HFFc6 (cell line): Measurements from ENCODE around the gene ANGPTL2. TPM values are rescaled to one million over a fixed set of nuclear protein-coding genes. Genes with fewer than 3 reads are reported as not detected.

Experiments used
- DNase-seq: peaks from one replicate; pipeline ENCODE4 v3.0.0-alpha.2; 2018
- H3K27ac Mint-ChIP-seq: 2 replicates; pipeline ENCODE4 v1.8.0; 2020; ENCODE audit warnings: mild to moderate bottlenecking, mixed read lengths
- H3K27me3 Mint-ChIP-seq: 2 replicates; pipeline ENCODE4 v1.8.0; 2021; ENCODE audit warnings: mild to moderate bottlenecking, moderate library complexity, mixed read lengths; ENCODE audit not compliant: insufficient read depth
- H3K36me3 Mint-ChIP-seq: 2 replicates; pipeline ENCODE4 v1.8.0; 2021; ENCODE audit warnings: low read depth, mixed read lengths
- H3K4me1 Mint-ChIP-seq: 2 replicates; pipeline ENCODE4 v1.8.0; 2020; ENCODE audit warnings: low read depth, mixed read lengths
- H3K4me3 Mint-ChIP-seq: 2 replicates; pipeline ENCODE4 v1.8.0; 2020; ENCODE audit warnings: mild to moderate bottlenecking, moderate library complexity, mixed read lengths
- H3K9me3 Mint-ChIP-seq: 2 replicates; pipeline ENCODE4 v1.8.0; 2020; ENCODE audit warnings: mild to moderate bottlenecking, mixed read lengths
- total RNA-seq, 6 experiments: library from RNA; stranded (reverse); fragmentation: NEBNext Ultra II Directional; extraction: Animal tissue kit (Norgen Biotek cat#: 25700); gene quantifications; 2 replicates in 1 of 6; 3 replicates in 5 of 6; pipeline ENCODE4 v1.2.3, GENCODE V29; 2021
- TF ChIP-seq, protein P1 (sequence below): fragments of 200-600 bp; sonication (generic); IDR thresholded peaks from 2 replicates; pipeline ENCODE4 v1.5.0; 2021; ENCODE audit warnings: antibody characterized with exemption, mild to moderate bottlenecking

ANGPTL2 gene
- total RNA-seq, 6 experiments from 2014 or later = 15.0 to 20.9 (median 19.4) TPM

DNA sequence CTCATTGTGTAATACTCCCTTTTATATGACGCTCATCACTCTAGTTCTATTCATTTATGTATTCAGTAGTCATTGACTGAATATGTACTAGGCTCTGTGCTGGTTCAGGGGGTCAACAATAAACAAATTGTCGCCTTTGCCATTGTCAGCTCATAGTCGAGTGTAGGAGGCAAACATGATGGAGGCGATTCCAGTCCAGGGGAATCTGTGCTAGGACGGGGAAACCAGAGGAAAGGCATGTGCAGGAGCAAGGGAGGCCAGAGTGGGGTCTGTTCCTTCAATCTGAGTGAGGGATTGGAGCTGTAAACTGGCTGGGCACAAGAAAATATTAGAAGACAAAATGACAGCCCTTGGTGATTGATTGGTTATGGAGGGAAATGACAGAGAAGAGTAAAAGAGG, 83.9 kb downstream of the ANGPTL2 start:
- peaks cover 5% of the 10 kb centered on the region for H3K27me3 Mint-ChIP-seq
- H3K9me3 Mint-ChIP-seq = no peaks in the 10 kb centered on the region
- H3K27ac Mint-ChIP-seq = no peak overlapping the region
- no peaks in the 10 kb centered on the region for H3K4me1 Mint-ChIP-seq
- TF ChIP-seq, protein P1, sequence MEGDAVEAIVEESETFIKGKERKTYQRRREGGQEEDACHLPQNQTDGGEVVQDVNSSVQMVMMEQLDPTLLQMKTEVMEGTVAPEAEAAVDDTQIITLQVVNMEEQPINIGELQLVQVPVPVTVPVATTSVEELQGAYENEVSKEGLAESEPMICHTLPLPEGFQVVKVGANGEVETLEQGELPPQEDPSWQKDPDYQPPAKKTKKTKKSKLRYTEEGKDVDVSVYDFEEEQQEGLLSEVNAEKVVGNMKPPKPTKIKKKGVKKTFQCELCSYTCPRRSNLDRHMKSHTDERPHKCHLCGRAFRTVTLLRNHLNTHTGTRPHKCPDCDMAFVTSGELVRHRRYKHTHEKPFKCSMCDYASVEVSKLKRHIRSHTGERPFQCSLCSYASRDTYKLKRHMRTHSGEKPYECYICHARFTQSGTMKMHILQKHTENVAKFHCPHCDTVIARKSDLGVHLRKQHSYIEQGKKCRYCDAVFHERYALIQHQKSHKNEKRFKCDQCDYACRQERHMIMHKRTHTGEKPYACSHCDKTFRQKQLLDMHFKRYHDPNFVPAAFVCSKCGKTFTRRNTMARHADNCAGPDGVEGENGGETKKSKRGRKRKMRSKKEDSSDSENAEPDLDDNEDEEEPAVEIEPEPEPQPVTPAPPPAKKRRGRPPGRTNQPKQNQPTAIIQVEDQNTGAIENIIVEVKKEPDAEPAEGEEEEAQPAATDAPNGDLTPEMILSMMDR = no peak
- DNase-seq = no peak
- H3K4me3 Mint-ChIP-seq = no peak overlapping the region
- H3K36me3 Mint-ChIP-seq = no peaks in the 10 kb centered on the region; the same call in 1 of the 2 replicates

Other genes starting within 250 kb of the ANGPTL2 start
- 1 to 10 TPM in 4 of 6 experiments, under 1 TPM in 2; 0.68 to 1.6 (median 1.1) TPM for gene RALGPS1, start 207.9 kb downstream of the ANGPTL2 start, total RNA-seq
- gene GARNL3, start 142.1 kb upstream of the ANGPTL2 start, total RNA-seq = under 1 TPM; 0.27 to 0.73 (median 0.57) TPM